ENCODE data around the gene ANXA2R. TPM values are rescaled to one million over a fixed set of nuclear protein-coding genes. Genes with fewer than 3 reads are reported as not detected.

Gene ANXA2R, protein sequence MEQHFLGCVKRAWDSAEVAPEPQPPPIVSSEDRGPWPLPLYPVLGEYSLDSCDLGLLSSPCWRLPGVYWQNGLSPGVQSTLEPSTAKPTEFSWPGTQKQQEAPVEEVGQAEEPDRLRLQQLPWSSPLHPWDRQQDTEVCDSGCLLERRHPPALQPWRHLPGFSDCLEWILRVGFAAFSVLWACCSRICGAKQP
- total RNA-seq, result 3.1 and 4.5 TPM in 2 replicates

DNA sequence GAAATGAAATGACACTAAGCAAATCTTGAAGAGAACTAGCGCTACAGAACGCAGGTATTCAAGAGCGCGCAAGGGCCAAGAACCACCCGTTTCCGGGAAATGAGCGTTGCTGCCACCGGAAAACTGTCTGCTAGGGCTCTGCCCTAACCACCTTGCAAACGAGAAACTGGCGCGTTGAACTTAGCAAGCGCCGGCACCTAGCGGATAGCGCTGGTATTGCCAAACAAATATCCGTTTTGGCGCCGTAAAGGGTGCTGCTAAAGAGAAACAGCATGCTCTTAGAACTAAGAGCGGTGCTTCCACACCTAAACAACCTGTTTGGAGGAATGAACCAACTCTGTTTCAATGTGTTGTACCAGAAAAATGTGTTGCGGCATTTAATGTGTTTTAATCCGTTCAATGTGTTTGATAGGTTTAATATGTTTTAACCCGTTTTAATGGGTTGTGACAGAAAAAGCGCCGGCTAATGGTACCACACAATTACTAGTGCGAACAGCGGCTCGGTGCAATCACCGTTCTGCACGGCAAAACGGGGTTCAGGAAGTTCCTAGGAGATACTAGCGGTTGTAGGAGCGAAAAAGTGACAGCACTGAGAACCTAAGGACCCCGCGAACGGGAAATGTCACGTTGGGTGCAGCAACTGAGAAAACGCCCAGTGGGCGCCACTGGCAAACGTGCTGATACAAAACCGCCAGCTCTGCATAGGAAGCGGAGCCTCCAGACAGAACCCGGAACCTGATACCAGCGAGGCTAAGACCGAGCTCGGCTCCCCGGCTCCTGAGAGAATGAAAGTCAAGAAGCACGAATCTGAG lies at the start of gene ANXA2R:
Gene ANXA2R, minus strand, starts transcription at position 33 of the 812 bp plus-strand sequence. CDS start 273 bp downstream, outside the sequence.

Other genes starting within 250 kb of the ANXA2R start
- gene SELENOP, start 228.4 kb downstream of the ANXA2R start, total RNA-seq, result 0.09 and 0.47 TPM in 2 replicates
- gene ZNF131, start 80.6 kb upstream of the ANXA2R start, total RNA-seq, result 29.0 and 33.8 TPM in 2 replicates
- gene NIM1K, start 151.9 kb upstream of the ANXA2R start, total RNA-seq, result 0.09 TPM in 1 of 2 replicates, not detected in the other

Measured in endothelial cell of coronary artery (primary cell).